Common myeloid progenitor, CD34-positive (primary cell): ENCODE results near the gene GSX1. TPM values are rescaled to one million over a fixed set of nuclear protein-coding genes. Genes with fewer than 3 reads are reported as not detected.
"Not testable (repeated sequence)": the region's sequence is repeated elsewhere in the genome, so short reads cannot be mapped to it uniquely, and the experiment has no call there.

Source experiments
- CTCF ChIA-PET: fragments of 350-600 bp; sonication (Branson Sonifier 250); formaldehyde crosslinking; loops from one replicate; lab custom pipeline; 2021; ENCODE audit warnings: antibody characterized with exemption; lab: Charles Lee
- POLR2A ChIA-PET: fragments of 350-600 bp; sonication (Branson Sonifier 250); formaldehyde crosslinking; loops from one replicate; lab custom pipeline; 2021; ENCODE audit warnings: antibody characterized with exemption; lab: Charles Lee
- DNase-seq, 3 donors: peaks; one replicate each; pipeline versions ENCODE4 v3.0.0 to v3.0.0-alpha.2; 2013
- H3K27ac ChIP-seq, 2 experiments: 1 replicate in 1 of 2; 2 replicates in 1 of 2; pipeline ENCODE4 v1.7.0; 2013; ENCODE audit warnings: inconsistent platforms in 2 of 2, low read length in 2 of 2, mild to moderate bottlenecking in 2 of 2, low read depth in 1 of 2, moderate library complexity in 1 of 2; ENCODE audit not compliant: severe bottlenecking in 2 of 2, insufficient read depth in 1 of 2, poor library complexity in 1 of 2
- H3K27me3 ChIP-seq, 5 experiments: replicated peaks in 2 of 5; 1 replicate in 3 of 5; 2 replicates in 2 of 5; pipeline versions ENCODE4 v1.6.1 to v1.7.0; 2013; ENCODE audit warnings: low read length in 4 of 5, mild to moderate bottlenecking in 2 of 5, moderate library complexity in 2 of 5, inconsistent platforms in 1 of 5; ENCODE audit not compliant: insufficient read depth in 5 of 5, control insufficient read depth in 4 of 5
- H3K36me3 ChIP-seq, 4 experiments: 1 replicate in 2 of 4; 2 replicates in 2 of 4; pipeline versions ENCODE4 v1.6.1 to v1.7.0; 2013; ENCODE audit warnings: low read length in 3 of 4, control low read depth in 1 of 4, mild to moderate bottlenecking in 1 of 4; ENCODE audit not compliant: control insufficient read depth in 4 of 4, insufficient read depth in 4 of 4
- H3K4me1 ChIP-seq, 4 experiments: 1 replicate in 3 of 4; 2 replicates in 1 of 4; pipeline versions ENCODE4 v1.6.1 to v1.7.1; 2013; ENCODE audit warnings: low read length in 3 of 4, mild to moderate bottlenecking in 3 of 4, control low read depth in 1 of 4, inconsistent platforms in 1 of 4, moderate library complexity in 1 of 4; ENCODE audit not compliant: control insufficient read depth in 4 of 4, insufficient read depth in 4 of 4; ENCODE audit errors: control extremely low read depth in 1 of 4
- H3K4me3 ChIP-seq, 7 experiments: 1 replicate in 4 of 7; 2 replicates in 3 of 7; pipeline versions ENCODE4 v1.5.1 to v1.7.0; 2013; ENCODE audit warnings: mild to moderate bottlenecking in 7 of 7, low read length in 6 of 7, moderate library complexity in 6 of 7, inconsistent platforms in 2 of 7, low read depth in 2 of 7, control low read depth in 1 of 7; ENCODE audit not compliant: insufficient read depth in 4 of 7, control insufficient read depth in 1 of 7; ENCODE audit errors: extremely low read depth in 1 of 7
- H3K9me3 ChIP-seq, 5 experiments: 1 replicate in 4 of 5; 2 replicates in 1 of 5; pipeline versions ENCODE4 v1.6.1 to v1.7.1; 2013; ENCODE audit warnings: low read length in 4 of 5, mild to moderate bottlenecking in 2 of 5, inconsistent platforms in 1 of 5, low read depth in 1 of 5, moderate library complexity in 1 of 5; ENCODE audit not compliant: control insufficient read depth in 4 of 5, insufficient read depth in 2 of 5; ENCODE audit errors: control extremely low read depth in 1 of 5
- WGBS: methylation state at CpG from one replicate; pipeline ENCODE4 v1.1.5; 2013; ENCODE audit not compliant: insufficient coverage; 5-methylcytosine and 5-hydroxymethylcytosine counted together
- polyA plus RNA-seq: library from polyadenylated mRNA; unstranded; fragments of 120-200 nt; gene quantifications from one replicate; pipeline ENCODE4 v1.2.1, GENCODE V29; 2013

The GSX1 gene
- polyA plus RNA-seq: not detected

- CTCF ChIA-PET: no interaction called here
- peak; percentile 78 to 91 (median 90) for DNase-seq
- H3K27me3 ChIP-seq: peaks cover 10 to 100% (median 72%) of the 10 kb centered on the region in 5 experiments
Observed at GRCh38 chr13:27792393-27793218, at the start of gene GSX1. Gene GSX1, plus strand, starts transcription at chr13:27792483. Its CDS starts 208 bp downstream, at chr13:27792691.

DNA sequence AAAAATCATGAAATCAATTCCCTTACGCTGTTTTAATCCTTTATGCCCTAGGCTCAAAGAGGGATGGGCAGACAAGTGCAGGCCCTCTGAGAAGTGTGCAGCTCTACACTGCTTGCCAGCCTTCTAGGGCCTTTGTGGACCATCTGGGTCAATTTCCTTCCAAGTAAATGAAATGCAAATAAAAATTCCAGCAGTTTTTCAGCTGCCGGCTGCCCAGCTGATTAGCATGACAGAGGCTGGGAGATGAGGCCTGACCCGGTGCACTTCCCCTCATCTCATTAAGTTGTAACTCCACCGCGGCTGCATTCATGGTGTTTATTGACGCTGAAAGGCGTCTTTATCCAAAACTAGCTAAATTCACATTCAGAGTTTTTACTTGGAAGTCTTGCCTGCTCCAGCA is 47.5 kb upstream of the GSX1 start:
- Histone ChIP-seq H3K4me1 (no peaks in the 10 kb centered on the region), H3K36me3 (no peaks in the 10 kb centered on the region), H3K27ac (no peak overlapping the region), H3K9me3 (no peaks in the 10 kb centered on the region), H3K4me3 (no peak overlapping the region), H3K27me3 (peaks cover 0 to 13% (median 4%) of the 10 kb centered on the region in 5 experiments)
- 60% methylated on average over 7 of the region's 7 CpGs for WGBS
- POLR2A ChIA-PET: no interaction called here
- CTCF ChIA-PET: interaction anchor here (1.0 kb wide), 1 partner anchor 35 kb away, joined by 3 read pairs; no protein-coding TSS in a partner anchor
- DNase-seq: no peak

More at GRCh38 chr13:27792393-27793218, at the start of gene GSX1:
- 3% methylated on average over 86 of the region's 87 CpGs for WGBS
- Histone ChIP-seq H3K9me3 (peaks cover 0 to 7% (median 0%) of the 10 kb centered on the region in 5 experiments), H3K4me3 (peak within 1 kb of the TSS in 6 of 7 experiments; percentile 23 to 69 (median 49)), H3K36me3 (no peaks in the 10 kb centered on the region), H3K27ac (no peak within 1 kb of the TSS), H3K4me1 (peaks cover 3 to 37% (median 29%) of the 10 kb centered on the region in 4 experiments)
- POLR2A ChIA-PET: no interaction called here

DNA sequence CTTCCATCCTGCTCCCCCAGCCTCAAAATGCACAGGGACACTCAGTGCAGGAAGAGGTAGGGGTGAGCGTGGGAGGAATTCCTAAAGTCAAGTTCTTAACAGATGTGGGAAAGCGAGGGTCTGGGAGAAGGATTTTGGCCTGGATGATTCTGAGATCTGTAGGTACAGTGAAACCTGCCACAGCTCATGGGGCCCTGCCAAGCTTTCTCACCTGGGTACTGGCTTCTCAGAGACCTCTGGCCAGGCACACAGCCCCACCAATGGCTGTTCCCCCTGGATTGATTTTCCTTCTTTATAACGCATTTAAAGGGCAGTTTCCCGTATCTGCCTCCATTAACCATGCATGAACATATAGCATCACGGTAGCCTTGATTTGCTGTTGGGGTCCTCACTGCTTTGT is 47.0 kb upstream of the GSX1 start:
- no peak for DNase-seq
- Histone ChIP-seq H3K4me3 (no peak overlapping the region), H3K36me3 (no peaks in the 10 kb centered on the region), H3K27ac (no peak overlapping the region), H3K27me3 (peaks cover 0 to 13% (median 4%) of the 10 kb centered on the region in 5 experiments), H3K4me1 (no peaks in the 10 kb centered on the region), H3K9me3 (no peaks in the 10 kb centered on the region)
- POLR2A ChIA-PET: no interaction called here
- CTCF ChIA-PET: no interaction called here
- WGBS: 93% methylated on average over 5 of the region's 5 CpGs

- H3K4me3 ChIP-seq, POLR2A ChIA-PET, H3K36me3 ChIP-seq, H3K4me1 ChIP-seq, H3K27ac ChIP-seq, H3K9me3 ChIP-seq, DNase-seq: not testable (repeated sequence)
- CTCF ChIA-PET: interaction anchor here (1.1 kb wide), 1 partner anchor 78 kb away, joined by 3 read pairs; no protein-coding TSS in a partner anchor
- 97% methylated on average over 19 of the region's 21 CpGs for WGBS
- H3K27me3 ChIP-seq: peaks cover 0 to 14% (median 7%) of the 10 kb centered on the region in 5 experiments
Observed at GRCh38 chr13:27748143-27748542, 44.1 kb upstream of the GSX1 start.

GRCh38 chr13:27751953-27752532 is 40.2 kb upstream of the GSX1 start:
- Histone ChIP-seq H3K36me3 (no peaks in the 10 kb centered on the region), H3K27ac (no peak overlapping the region), H3K27me3 (peaks cover 0 to 15% (median 3%) of the 10 kb centered on the region in 5 experiments), H3K9me3 (peaks cover 3 to 9% (median 6%) of the 10 kb centered on the region in 5 experiments), H3K4me1 (no peaks in the 10 kb centered on the region), H3K4me3 (no peak overlapping the region)
- 49% methylated on average over 3 of the region's 4 CpGs for WGBS
- ChIA-PET POLR2A (no interaction called here), CTCF (no interaction called here)
- DNase-seq: no peak

GRCh38 chr13:27765650-27766049 is 26.6 kb upstream of the GSX1 start:
- Histone ChIP-seq H3K4me3 (no peak overlapping the region), H3K4me1 (no peaks in the 10 kb centered on the region), H3K36me3 (no peaks in the 10 kb centered on the region), H3K27me3 (peaks cover 0 to 54% (median 12%) of the 10 kb centered on the region in 5 experiments), H3K9me3 (no peaks in the 10 kb centered on the region), H3K27ac (no peak overlapping the region)
- POLR2A ChIA-PET: no interaction called here
- WGBS: 69% methylated on average over 7 of the region's 9 CpGs
- CTCF ChIA-PET: no interaction called here
- no peak for DNase-seq

GRCh38 chr13:27770809-27771208 is 21.5 kb upstream of the GSX1 start:
- POLR2A ChIA-PET: no interaction called here
- Histone ChIP-seq H3K27ac (no peak overlapping the region), H3K4me3 (no peak overlapping the region), H3K27me3 (peaks cover 2 to 64% (median 20%) of the 10 kb centered on the region in 5 experiments), H3K36me3 (no peaks in the 10 kb centered on the region), H3K9me3 (no peaks in the 10 kb centered on the region), H3K4me1 (no peaks in the 10 kb centered on the region)
- DNase-seq: peak in 2 of 3 donors; percentile 24 to 25
- WGBS: 46% methylated on average over 3 of the region's 3 CpGs
- CTCF ChIA-PET: interaction anchor here (0.8 to 2.4 kb wide), 4 partner anchors 9 to 57 kb away, joined by 3 to 7 read pairs (median 3); no protein-coding TSS in a partner anchor
